ENCODE data around the gene RAVER1.

- TF ChIP-seq POLR2AphosphoS5 (IDR thresholded peaks at IDR 0.05; ENCODE audit: low read depth, low read length), result no peak
- TF ChIP-seq TAF1 (IDR thresholded peaks at IDR 0.05; ENCODE audit: low read depth, low read length), result no peak
- no peak for TF ChIP-seq POLR2A (IDR thresholded peaks at IDR 0.05; ENCODE audit: low read depth, low read length)
- no peak for TF ChIP-seq SPI1 (IDR thresholded peaks at IDR 0.05; ENCODE audit: low read depth, low read length)
- no peak for TF ChIP-seq PAX5 (IDR thresholded peaks at IDR 0.05; ENCODE audit: insufficient read depth, low read length, severe bottlenecking)
- 0 out of 2 replicates have a peak, but pooled peaks have one; percentile 6 for TF ChIP-seq POU2F2 (IDR thresholded peaks at IDR 0.05; ENCODE audit: low read depth, low read length)
Observed at GRCh38 chr19:10286803-10287737, 46.3 kb downstream of the RAVER1 start, which contains the start of gene ICAM4.
